Measurements from ENCODE around the gene KIF6.

The KIF6 gene

GRCh38 chr6:39381550-39382140 lies 343.6 kb downstream of the KIF6 start:
- no peak for DNase-seq (ENCODE audit: low spot score)

DNA sequence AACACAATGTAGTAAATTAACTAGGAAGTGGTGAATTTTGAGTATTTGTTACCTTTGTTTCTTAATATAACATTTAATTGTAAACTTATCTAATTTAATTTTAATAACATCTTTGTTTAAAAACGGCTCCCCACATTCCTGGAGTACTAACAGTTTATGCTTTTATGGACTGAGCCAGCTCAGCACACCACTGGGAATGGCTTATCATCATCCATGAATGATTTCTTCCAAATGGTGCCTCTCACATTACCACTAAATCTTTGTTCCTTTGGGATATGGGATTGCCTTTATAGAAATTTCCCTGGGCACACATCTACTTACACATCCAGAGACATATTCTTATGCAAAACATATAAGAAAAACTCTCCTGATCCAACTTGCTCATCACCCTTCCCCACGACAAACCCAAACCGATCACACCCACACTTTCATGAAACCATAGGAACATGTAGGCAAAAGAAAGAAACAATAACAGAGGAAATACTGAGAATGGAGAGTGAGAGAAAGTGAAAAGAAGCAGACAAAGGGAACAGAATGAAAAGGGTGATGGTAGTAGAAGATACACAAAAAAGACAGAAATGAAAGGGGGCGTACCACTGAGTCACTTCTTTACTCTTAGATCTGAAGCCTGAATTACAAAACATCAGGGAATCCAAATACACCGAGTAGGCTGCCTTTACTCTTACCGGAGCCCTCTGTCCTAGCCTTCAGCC lies 344.2 kb downstream of the KIF6 start:
- no peak for DNase-seq (ENCODE audit: low spot score)

- DNase-seq (ENCODE audit: low spot score): no peak
Measured at GRCh38 chr6:39378960-39379425, 346.2 kb downstream of the KIF6 start.

GRCh38 chr6:39378175-39378959 lies 346.8 kb downstream of the KIF6 start:
- no peak for DNase-seq (ENCODE audit: low spot score)

DNA sequence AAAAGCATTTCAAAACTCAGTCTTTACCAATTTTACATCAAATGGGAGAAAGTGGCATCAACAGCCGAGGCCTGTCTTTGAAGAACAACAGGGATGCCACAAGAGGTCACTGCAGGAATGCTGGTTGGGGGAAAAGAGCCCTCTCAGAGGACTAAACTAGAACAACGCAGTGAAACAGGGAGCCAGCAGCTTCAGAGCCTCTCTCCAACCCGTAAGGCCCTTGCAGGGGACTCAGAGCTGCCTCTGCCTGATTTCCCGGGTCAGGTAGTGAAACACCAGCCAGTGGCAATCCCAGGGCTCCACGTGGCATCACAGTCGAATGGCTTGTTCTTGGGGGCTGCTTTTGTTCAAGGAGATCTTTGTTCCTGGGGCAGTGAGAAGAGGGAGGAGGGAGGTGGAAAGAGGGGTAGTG lies 347.7 kb downstream of the KIF6 start:
- peak; percentile 44 for DNase-seq (ENCODE audit: low spot score)

- no peak for DNase-seq (ENCODE audit: low spot score)
Measured at GRCh38 chr6:39375405-39375804, 349.8 kb downstream of the KIF6 start.

- no peak for DNase-seq (ENCODE audit: low spot score)
Measured at GRCh38 chr6:39370390-39370789, 354.8 kb downstream of the KIF6 start.

DNA sequence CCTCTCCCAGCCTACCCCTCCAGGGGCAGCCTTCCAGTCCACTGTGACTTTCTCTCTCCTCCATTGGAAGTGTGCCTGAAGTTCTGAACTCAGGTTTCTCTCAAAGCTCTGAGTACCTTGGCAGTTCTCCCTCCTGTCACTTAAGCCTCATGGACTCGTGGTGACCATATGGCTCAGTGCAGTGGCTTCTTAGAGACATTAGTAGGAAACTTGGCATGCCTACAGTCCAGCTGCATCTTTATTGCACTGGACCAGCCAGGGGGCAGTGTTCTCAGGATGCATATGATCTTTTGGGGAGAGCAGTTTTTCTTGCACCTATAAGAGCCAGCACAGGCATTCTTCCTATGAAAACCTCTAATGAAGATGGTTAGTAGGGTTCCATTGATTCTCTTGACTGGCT lies 355.2 kb downstream of the KIF6 start:
- DNase-seq (ENCODE audit: low spot score): no peak

- no peak for DNase-seq (ENCODE audit: low spot score)
Measured at GRCh38 chr6:39367700-39368099, 357.5 kb downstream of the KIF6 start.

GRCh38 chr6:39366931-39367618 lies 358.1 kb downstream of the KIF6 start:
- no peak for DNase-seq (ENCODE audit: low spot score)

- no peak for DNase-seq (ENCODE audit: low spot score)
Measured at GRCh38 chr6:39365281-39366074, 359.7 kb downstream of the KIF6 start.

- no peak for DNase-seq (ENCODE audit: low spot score)
Measured at GRCh38 chr6:39363280-39363679, 361.9 kb downstream of the KIF6 start.

GRCh38 chr6:39362487-39362865 lies 362.7 kb downstream of the KIF6 start:
- no peak for DNase-seq (ENCODE audit: low spot score)

DNA sequence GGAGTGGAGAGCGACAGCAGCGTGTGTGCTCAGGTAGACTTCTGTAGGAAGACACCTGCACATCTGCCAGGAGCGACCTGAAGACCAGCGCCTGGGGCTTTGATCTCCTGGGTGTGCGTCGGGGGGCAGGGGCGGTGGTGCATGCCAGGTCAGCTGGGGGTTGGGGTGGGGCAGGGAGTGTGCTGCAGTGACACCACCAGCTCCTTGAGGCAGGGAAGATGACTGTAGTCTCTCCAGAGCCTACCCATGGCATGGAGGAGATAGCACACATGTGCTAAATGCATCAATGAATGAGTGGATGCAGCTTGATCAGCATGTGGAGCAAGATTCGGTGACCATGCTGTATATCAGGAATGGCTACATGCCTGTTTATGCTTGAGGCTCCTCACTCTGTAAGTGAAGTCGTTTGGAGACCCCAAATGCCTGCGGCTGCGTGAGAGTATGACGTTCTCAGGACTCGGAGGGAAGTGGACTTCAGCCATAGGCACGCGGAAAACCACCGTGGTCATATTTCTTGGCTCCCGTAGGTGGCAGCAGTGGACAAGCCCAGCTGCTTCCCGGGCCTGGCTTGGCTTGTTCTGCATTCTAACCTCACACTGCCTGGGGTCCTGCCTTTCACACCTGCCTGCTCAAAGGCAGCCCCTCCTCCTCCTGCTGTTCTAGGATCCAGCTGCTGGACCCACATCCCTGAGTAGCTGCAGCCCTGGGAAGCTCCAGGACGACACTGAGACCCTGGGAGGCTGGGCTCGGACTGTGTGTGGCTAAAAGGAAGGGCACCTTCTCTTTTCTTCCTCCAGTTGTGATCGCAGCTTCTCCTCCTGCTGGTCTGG lies 363.3 kb downstream of the KIF6 start:
- DNase-seq (ENCODE audit: low spot score): peak; percentile 52

- DNase-seq (ENCODE audit: low spot score): no peak
Measured at GRCh38 chr6:39360378-39360777, 364.8 kb downstream of the KIF6 start.

- no peak for DNase-seq (ENCODE audit: low spot score)
Measured at GRCh38 chr6:39357998-39358686, 367.1 kb downstream of the KIF6 start.

- DNase-seq (ENCODE audit: low spot score): no peak
Measured at GRCh38 chr6:39353698-39354315, 371.4 kb downstream of the KIF6 start.

DNA sequence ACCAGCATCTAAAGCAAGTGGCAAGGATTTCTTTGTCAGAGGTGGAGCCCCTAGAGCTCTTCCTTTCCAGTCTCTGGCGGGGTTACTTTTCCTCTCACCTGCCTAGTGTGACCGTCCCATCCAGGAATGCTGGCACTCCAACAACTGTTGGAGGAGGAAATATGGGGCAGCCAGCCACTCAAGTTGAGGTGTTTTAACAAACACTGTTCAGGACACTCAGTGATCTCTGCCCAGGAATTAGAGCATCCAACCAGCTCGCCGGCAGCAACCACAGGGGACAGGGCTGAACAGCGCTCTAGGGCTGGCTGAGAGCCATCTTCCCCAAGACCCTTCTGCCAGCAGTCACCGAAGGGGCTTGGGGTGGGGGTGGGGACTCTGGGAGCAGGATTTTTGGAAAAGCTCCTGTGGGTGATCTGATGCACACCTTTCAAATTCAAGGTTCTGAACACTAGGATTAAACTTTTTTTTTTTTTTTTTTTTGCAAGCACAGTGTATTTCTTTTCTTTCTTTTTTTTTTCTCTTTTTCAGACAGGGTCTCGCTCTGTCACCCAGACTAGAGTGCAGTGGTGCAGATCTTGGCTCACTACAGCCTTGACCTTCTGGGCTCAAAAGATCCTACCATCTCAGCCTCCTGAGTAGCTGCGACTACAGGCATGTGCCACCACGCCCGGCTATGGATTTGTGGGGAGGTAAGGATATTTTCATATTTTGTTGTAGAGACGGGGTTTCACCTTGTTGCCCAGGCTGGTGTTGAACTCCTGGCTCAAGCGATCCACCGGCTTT lies 374.3 kb downstream of the KIF6 start:
- no peak for DNase-seq (ENCODE audit: low spot score)

DNA sequence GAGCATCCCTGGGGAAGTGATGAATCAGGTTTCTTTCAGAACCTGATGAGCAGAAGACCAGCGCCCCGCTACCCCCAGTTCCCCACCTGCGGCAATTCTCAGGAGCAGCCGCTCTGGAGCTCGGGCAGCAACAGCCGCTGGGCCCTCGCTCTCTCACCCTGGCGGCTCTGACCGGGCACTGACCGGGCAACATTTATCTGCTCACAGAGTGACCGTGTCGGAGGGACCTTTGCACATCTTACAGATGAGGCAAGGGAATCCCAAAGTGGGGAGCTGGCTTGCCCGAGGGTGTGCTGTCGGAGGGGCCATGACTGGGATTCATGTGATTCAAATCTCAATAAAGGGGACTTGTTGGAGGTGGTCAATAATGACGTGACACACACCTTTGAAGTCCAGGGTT lies 376.5 kb downstream of the KIF6 start:
- DNase-seq (ENCODE audit: low spot score): no peak

All from HuH-7.5 (cell line).